Measurements from ENCODE around the gene SHLD1.
A peak's percentile ranks its signal among the peaks of the same experiment; 100 is the strongest.
"Not testable (repeated sequence)": the region's sequence is repeated elsewhere in the genome, so short reads cannot be mapped to it uniquely, and the experiment has no call there.

Gene SHLD1

GRCh38 chr20:5766085-5766764 lies 16.0 kb downstream of the SHLD1 start:
- Histone ChIP-seq H3K27me3 (replicated peaks; ENCODE audit: control insufficient read depth, insufficient read depth, low read length) (no peaks in the 10 kb centered on the region), H3K9me3 (ENCODE audit: control insufficient read depth, low read length) (no peaks in the 10 kb centered on the region), H3K4me3 (ENCODE audit: low read length) (no peak overlapping the region), H3K36me3 (ENCODE audit: control insufficient read depth, insufficient read depth, low read length, severe bottlenecking) (no peaks in the 10 kb centered on the region), H3K4me1 (ENCODE audit: control insufficient read depth, insufficient read depth, low read length) (peaks cover 3% of the 10 kb centered on the region), H3K9ac (ENCODE audit: low read length) (no peak overlapping the region)
- no peak for DNase-seq (ENCODE audit: low read depth)

- no peak for DNase-seq (ENCODE audit: low read depth)
- no peak overlapping the region for H3K4me3 ChIP-seq (ENCODE audit: low read length)
- H3K9ac ChIP-seq (ENCODE audit: low read length): no peak overlapping the region
- no peaks in the 10 kb centered on the region for H3K27me3 ChIP-seq (replicated peaks; ENCODE audit: control insufficient read depth, insufficient read depth, low read length)
- H3K9me3 ChIP-seq (ENCODE audit: control insufficient read depth, low read length): no peaks in the 10 kb centered on the region
- no peaks in the 10 kb centered on the region for H3K36me3 ChIP-seq (ENCODE audit: control insufficient read depth, insufficient read depth, low read length, severe bottlenecking)
- peaks cover 3% of the 10 kb centered on the region for H3K4me1 ChIP-seq (ENCODE audit: control insufficient read depth, insufficient read depth, low read length)
Observed at GRCh38 chr20:5767493-5768098, 17.4 kb downstream of the SHLD1 start.

DNA sequence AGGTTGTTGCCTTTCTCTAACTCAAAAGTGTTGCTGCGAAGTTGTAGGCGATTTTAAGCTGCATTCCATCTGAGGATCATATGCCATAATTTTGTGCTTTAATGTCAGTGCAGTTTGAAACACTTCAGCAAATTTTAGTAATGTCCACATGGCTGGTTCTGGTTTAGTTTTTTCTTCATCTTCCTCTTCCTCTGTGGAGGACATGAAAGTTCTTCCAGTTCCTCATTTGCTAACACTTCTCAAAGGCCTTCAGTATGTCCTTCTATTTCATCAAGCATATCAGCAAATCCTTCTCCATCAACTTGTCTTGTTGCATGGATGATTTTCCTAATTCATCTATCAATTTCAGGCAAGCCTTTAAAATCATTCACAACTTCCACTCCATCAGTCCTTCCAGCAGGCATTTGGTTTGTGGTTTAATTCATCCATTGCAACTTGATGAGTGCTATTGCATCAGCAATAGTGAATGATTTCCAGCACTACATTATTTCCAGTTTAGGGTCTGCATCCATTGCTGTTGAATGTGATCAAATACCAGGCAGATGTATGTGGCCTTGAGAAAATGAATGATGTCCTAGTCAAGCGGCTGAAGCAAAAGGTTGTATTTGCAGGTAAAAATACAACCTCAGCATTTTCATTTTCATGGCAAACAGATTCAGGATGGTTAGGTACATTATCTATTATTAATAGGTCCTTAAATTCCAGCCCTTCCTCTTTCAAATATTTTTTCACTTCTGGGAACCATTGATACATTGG lies 20.2 kb downstream of the SHLD1 start:
- DNase-seq (ENCODE audit: low read depth): peak; percentile 47

DNA sequence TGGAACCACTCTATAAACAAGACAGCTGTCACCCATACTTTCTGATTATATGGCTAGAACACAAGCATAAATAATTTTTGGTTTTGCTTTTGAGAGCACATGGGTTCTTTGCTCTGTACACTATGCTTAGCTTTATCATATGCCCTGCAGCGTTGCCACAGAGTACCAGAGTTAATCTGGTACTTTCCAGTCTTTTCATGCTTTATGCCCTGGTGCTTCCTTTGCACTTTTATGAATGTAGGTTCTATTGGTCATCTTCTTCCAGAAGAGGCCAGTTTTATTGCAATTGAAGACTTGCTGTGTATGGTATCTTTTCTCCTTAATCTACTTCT lies 20.8 kb downstream of the SHLD1 start:
- no peak overlapping the region for H3K4me3 ChIP-seq (ENCODE audit: low read length)
- peaks cover 13% of the 10 kb centered on the region for H3K4me1 ChIP-seq (ENCODE audit: control insufficient read depth, insufficient read depth, low read length)
- H3K9ac ChIP-seq (ENCODE audit: low read length): no peak overlapping the region
- no peaks in the 10 kb centered on the region for H3K27me3 ChIP-seq (replicated peaks; ENCODE audit: control insufficient read depth, insufficient read depth, low read length)
- peaks cover 2% of the 10 kb centered on the region for H3K36me3 ChIP-seq (ENCODE audit: control insufficient read depth, insufficient read depth, low read length, severe bottlenecking)
- DNase-seq (ENCODE audit: low read depth): peak; percentile 16
- H3K9me3 ChIP-seq (ENCODE audit: control insufficient read depth, low read length): no peaks in the 10 kb centered on the region

More for the DNA sequence above, 20.2 kb downstream of the SHLD1 start:
- peaks cover 10% of the 10 kb centered on the region for H3K4me1 ChIP-seq (ENCODE audit: control insufficient read depth, insufficient read depth, low read length)
- no peaks in the 10 kb centered on the region for H3K27me3 ChIP-seq (replicated peaks; ENCODE audit: control insufficient read depth, insufficient read depth, low read length)
- H3K9ac ChIP-seq (ENCODE audit: low read length): no peak overlapping the region
- no peak overlapping the region for H3K4me3 ChIP-seq (ENCODE audit: low read length)
- peaks cover 2% of the 10 kb centered on the region for H3K36me3 ChIP-seq (ENCODE audit: control insufficient read depth, insufficient read depth, low read length, severe bottlenecking)
- H3K9me3 ChIP-seq (ENCODE audit: control insufficient read depth, low read length): no peaks in the 10 kb centered on the region

DNA sequence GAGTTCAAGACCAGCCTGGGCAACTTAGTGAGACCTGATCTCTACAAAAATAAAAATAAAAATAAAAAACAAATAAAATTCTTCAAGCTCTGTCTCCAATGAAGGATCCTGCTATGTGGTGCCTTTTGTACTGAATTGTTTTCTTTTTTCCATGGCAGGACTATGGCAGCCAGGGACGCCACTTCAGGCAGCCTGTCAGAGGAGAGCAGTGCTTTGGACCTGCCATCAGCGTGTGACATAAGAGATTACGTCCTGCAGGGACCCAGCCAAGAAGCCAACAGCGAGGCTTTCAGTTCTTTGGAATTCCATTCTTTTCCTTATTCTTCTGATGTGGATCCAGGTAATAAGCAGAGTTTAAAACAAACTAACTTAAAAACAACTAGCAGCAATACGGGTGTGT lies 22.5 kb downstream of the SHLD1 start:
- Histone ChIP-seq H3K36me3 (ENCODE audit: control insufficient read depth, insufficient read depth, low read length, severe bottlenecking) (peaks cover 2% of the 10 kb centered on the region), H3K4me3 (ENCODE audit: low read length) (no peak overlapping the region), H3K4me1 (ENCODE audit: control insufficient read depth, insufficient read depth, low read length) (peaks cover 13% of the 10 kb centered on the region), H3K9ac (ENCODE audit: low read length) (no peak overlapping the region), H3K9me3 (ENCODE audit: control insufficient read depth, low read length) (no peaks in the 10 kb centered on the region), H3K27me3 (replicated peaks; ENCODE audit: control insufficient read depth, insufficient read depth, low read length) (no peaks in the 10 kb centered on the region)
- DNase-seq (ENCODE audit: low read depth): no peak

- Histone ChIP-seq H3K9ac (ENCODE audit: low read length) (no peak overlapping the region), H3K4me3 (ENCODE audit: low read length) (no peak overlapping the region), H3K36me3 (ENCODE audit: control insufficient read depth, insufficient read depth, low read length, severe bottlenecking) (peaks cover 2% of the 10 kb centered on the region), H3K9me3 (ENCODE audit: control insufficient read depth, low read length) (no peaks in the 10 kb centered on the region), H3K4me1 (ENCODE audit: control insufficient read depth, insufficient read depth, low read length) (peaks cover 13% of the 10 kb centered on the region), H3K27me3 (replicated peaks; ENCODE audit: control insufficient read depth, insufficient read depth, low read length) (no peaks in the 10 kb centered on the region)
- DNase-seq (ENCODE audit: low read depth): no peak
Observed at GRCh38 chr20:5773589-5773988, 23.4 kb downstream of the SHLD1 start.

DNA sequence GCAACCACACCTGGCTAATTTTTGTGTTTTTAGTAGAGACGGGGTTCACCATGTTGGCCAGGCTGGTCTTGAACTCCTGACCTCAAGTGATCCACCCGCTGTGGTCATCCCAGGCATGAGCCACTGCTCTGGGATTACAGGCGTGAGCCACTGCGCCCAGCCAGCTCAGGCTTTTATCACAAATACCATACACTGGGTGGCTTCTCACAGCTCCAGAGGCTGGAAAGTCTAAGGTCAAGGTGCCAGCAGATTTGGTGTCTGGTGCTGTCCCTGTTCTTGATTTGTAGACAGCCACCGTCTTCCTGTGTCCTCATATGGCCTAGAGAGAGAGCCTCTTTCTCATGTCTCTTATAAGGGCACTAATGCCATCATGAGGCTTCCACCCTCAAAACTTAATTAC lies 25.9 kb downstream of the SHLD1 start:
- no peak overlapping the region for H3K9ac ChIP-seq (ENCODE audit: low read length)
- H3K9me3 ChIP-seq (ENCODE audit: control insufficient read depth, low read length): no peaks in the 10 kb centered on the region
- peaks cover 19% of the 10 kb centered on the region for H3K4me1 ChIP-seq (ENCODE audit: control insufficient read depth, insufficient read depth, low read length)
- H3K4me3 ChIP-seq (ENCODE audit: low read length): no peak overlapping the region
- peaks cover 2% of the 10 kb centered on the region for H3K36me3 ChIP-seq (ENCODE audit: control insufficient read depth, insufficient read depth, low read length, severe bottlenecking)
- DNase-seq (ENCODE audit: low read depth): no peak
- no peaks in the 10 kb centered on the region for H3K27me3 ChIP-seq (replicated peaks; ENCODE audit: control insufficient read depth, insufficient read depth, low read length)

- no peak for DNase-seq (ENCODE audit: low read depth)
- no peaks in the 10 kb centered on the region for H3K27me3 ChIP-seq (replicated peaks; ENCODE audit: control insufficient read depth, insufficient read depth, low read length)
- no peak overlapping the region for H3K4me3 ChIP-seq (ENCODE audit: low read length)
- H3K4me1 ChIP-seq (ENCODE audit: control insufficient read depth, insufficient read depth, low read length): peaks cover 19% of the 10 kb centered on the region
- H3K9me3 ChIP-seq (ENCODE audit: control insufficient read depth, low read length): no peaks in the 10 kb centered on the region
- H3K9ac ChIP-seq (ENCODE audit: low read length): no peak overlapping the region
- no peaks in the 10 kb centered on the region for H3K36me3 ChIP-seq (ENCODE audit: control insufficient read depth, insufficient read depth, low read length, severe bottlenecking)
Observed at GRCh38 chr20:5779071-5779900, 29.1 kb downstream of the SHLD1 start.

DNA sequence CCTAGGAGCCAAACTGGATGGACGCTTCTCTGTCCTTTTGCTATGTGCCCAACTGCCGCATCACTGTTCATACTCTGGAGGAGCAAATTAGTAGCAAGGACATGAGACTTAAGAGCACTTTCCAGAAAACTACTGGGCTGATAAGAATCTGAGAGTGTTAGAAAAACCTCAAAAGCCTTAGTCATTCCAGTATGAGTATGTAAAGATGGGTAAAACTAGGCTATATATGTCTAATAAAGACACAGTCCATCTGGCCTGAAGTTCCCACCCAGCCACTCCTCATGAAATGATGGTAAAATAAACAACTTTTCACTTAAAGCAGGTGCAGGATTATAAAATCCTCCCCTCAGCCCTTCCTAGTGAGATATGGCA lies 30.6 kb downstream of the SHLD1 start:
- H3K36me3 ChIP-seq (ENCODE audit: control insufficient read depth, insufficient read depth, low read length, severe bottlenecking): no peaks in the 10 kb centered on the region
- H3K27me3 ChIP-seq (replicated peaks; ENCODE audit: control insufficient read depth, insufficient read depth, low read length): no peaks in the 10 kb centered on the region
- no peak overlapping the region for H3K4me3 ChIP-seq (ENCODE audit: low read length)
- no peak for DNase-seq (ENCODE audit: low read depth)
- H3K9me3 ChIP-seq (ENCODE audit: control insufficient read depth, low read length): no peaks in the 10 kb centered on the region
- no peak overlapping the region for H3K9ac ChIP-seq (ENCODE audit: low read length)
- peaks cover 10% of the 10 kb centered on the region for H3K4me1 ChIP-seq (ENCODE audit: control insufficient read depth, insufficient read depth, low read length)

DNA sequence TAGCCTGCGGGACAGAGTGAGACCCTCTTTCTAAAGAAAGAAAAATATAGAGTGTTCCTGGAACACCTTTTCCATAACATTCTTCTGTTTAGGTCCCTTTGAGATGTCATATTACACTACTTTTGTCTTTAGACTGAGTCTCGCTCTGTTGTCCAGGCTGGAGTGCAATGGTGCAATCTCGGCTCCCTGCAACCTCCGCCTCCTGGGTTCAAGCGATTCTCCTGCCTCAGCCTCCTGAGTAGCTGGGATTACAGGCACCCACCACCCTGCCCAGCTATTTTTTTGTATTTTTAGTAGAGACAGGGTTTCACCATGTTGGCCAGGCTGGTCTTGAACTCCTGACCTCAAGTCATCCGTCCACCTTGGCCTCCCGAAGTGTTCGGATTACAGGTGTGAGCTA lies 31.2 kb downstream of the SHLD1 start:
- H3K9ac ChIP-seq (ENCODE audit: low read length): not testable (repeated sequence)

More for the DNA sequence above, 31.2 kb downstream of the SHLD1 start:
- not testable (repeated sequence) for H3K36me3 ChIP-seq (ENCODE audit: control insufficient read depth, insufficient read depth, low read length, severe bottlenecking); H3K9me3 ChIP-seq (ENCODE audit: control insufficient read depth, low read length); H3K4me1 ChIP-seq (ENCODE audit: control insufficient read depth, insufficient read depth, low read length); H3K27me3 ChIP-seq (replicated peaks; ENCODE audit: control insufficient read depth, insufficient read depth, low read length); DNase-seq (ENCODE audit: low read depth); H3K4me3 ChIP-seq (ENCODE audit: low read length)

All from adipocyte (in vitro differentiated cells).